ENCODE results near the gene RHPN2. TPM values are rescaled to one million over a fixed set of nuclear protein-coding genes. Genes with fewer than 3 reads are reported as not detected.
"Not testable (repeated sequence)": the region's sequence is repeated elsewhere in the genome, so short reads cannot be mapped to it uniquely, and the experiment has no call there.

RHPN2 gene
- total RNA-seq, 3 donors from 2014 or later: 1.3 to 3.4 (median 1.9) TPM

DNA sequence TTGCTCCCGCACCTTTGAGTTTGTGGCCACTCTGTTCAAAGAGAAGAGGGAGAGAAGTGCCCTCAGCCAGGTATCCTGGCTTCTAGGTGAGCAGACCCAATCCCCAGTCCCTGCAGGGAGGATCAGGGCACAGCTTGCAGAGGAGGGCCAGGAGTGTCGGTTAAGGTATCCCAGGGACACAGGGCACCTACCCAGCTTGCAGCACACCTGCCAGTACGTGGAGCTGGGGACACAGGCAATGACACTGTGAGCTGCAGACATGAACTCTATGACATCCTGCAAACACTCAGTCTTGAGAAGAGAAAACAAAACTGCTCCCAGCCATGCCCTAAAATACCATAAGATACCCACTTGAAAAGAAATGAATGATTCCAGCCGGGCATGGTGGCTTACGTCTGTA, 38.1 kb downstream of the RHPN2 start:
- H3K4me1 Mint-ChIP-seq (ENCODE audit: low read depth); H3K4me3 Mint-ChIP-seq; H3K36me3 Mint-ChIP-seq (ENCODE audit: insufficient read depth); DNase-seq; H3K9me3 Mint-ChIP-seq; ATAC-seq; H3K27me3 Mint-ChIP-seq (ENCODE audit: low read depth): not testable (repeated sequence)

DNA sequence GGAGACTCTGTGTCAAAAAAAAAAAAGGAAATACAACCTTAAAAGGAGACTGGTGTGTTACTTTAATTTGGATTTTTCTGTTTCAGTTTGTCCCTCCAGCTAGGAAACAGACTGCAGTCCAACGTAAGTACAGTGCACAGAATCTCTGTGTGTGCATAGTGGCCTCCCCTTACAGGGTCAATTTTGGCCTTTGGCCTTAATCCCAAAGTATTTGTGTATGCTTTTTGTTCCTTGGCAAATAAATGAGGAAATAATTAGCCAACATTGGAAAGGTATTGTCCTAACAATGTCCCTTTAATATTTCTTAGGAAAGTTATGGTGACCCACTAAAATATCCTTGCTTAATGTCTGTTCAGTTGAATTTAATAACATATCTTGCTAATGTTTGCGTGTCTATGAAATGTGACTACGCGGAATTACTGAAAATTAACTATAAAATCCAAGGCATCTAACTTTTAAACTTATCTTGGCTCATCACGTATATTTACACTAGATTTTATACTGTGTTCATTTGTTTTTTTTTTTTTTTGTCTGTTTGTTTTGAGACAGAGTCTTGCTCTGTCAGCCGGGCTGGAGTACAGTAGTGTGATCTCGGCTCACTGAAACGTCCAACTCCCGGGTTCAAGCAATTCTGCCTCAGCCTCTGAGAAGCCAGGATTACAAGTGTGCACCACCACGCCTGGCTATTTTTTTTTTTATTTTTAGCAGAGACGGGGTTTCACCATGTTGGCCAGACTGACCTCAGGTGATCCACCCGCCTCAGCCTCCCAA, 39.0 kb downstream of the RHPN2 start:
- not testable (repeated sequence) for H3K4me1 Mint-ChIP-seq (ENCODE audit: low read depth); H3K27me3 Mint-ChIP-seq (ENCODE audit: low read depth); DNase-seq; H3K4me3 Mint-ChIP-seq; H3K9me3 Mint-ChIP-seq; ATAC-seq; H3K36me3 Mint-ChIP-seq (ENCODE audit: insufficient read depth)

- H3K4me1 Mint-ChIP-seq (ENCODE audit: low read depth): no peaks in the 10 kb centered on the region
- DNase-seq (no peak), ATAC-seq (no peak)
- H3K4me3 Mint-ChIP-seq: no peak overlapping the region
- H3K9me3 Mint-ChIP-seq: peaks cover 4% of the 10 kb centered on the region
- H3K27me3 Mint-ChIP-seq (ENCODE audit: low read depth): peaks cover 1% of the 10 kb centered on the region
- no peaks in the 10 kb centered on the region for H3K36me3 Mint-ChIP-seq (ENCODE audit: insufficient read depth)
Measured at GRCh38 chr19:33024398-33024797, 40.3 kb downstream of the RHPN2 start.

GRCh38 chr19:33022472-33023116, 42.1 kb downstream of the RHPN2 start:
- no peaks in the 10 kb centered on the region for H3K4me1 Mint-ChIP-seq (ENCODE audit: low read depth)
- no peak overlapping the region for H3K4me3 Mint-ChIP-seq
- ATAC-seq (no peak), DNase-seq (no peak)
- H3K27me3 Mint-ChIP-seq (ENCODE audit: low read depth): no peaks in the 10 kb centered on the region
- H3K36me3 Mint-ChIP-seq (ENCODE audit: insufficient read depth): no peaks in the 10 kb centered on the region
- no peaks in the 10 kb centered on the region for H3K9me3 Mint-ChIP-seq

DNA sequence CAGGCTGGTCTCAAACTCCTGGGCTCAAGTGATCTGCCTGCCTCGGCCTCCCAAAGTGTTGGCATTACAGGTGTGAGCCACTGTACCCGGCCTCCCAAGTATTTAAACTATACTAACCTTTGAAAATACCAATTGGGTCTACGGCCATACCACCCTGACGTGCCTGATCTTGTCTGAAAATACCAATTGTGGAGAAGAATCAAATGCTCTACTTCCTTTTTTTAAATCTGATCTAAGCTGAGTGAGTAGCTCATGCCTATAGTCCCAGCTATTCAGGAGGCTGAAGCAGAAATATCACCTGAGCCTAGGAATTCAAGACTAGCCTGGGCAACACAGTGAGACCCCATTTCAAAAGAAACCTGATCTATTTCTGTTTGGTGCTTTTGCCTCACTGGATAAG, 53.8 kb downstream of the RHPN2 start:
- not testable (repeated sequence) for H3K4me3 Mint-ChIP-seq; DNase-seq; H3K36me3 Mint-ChIP-seq (ENCODE audit: insufficient read depth); ATAC-seq; H3K27me3 Mint-ChIP-seq (ENCODE audit: low read depth); H3K9me3 Mint-ChIP-seq; H3K4me1 Mint-ChIP-seq (ENCODE audit: low read depth)

DNA sequence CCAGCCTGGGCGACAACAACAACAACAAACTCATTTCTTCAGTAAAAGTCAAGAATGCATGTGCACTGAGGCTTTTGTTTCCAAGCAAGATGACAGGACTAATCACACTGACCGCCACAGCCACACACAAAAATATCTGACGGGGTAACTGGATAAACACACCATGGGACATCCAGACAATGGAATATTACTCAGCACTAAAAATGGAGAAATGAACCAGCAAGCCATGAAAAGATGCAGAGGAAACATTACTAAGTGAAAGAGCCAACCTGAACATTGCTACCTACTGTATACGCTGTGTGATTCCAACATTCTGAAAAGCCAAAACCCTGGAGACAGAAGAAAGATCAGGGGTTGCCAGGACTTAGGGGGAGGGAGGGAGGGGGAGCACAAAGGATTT, 56.0 kb downstream of the RHPN2 start:
- H3K4me3 Mint-ChIP-seq: no peak overlapping the region
- no peak for DNase-seq

GRCh38 chr19:33005440-33005839, 59.2 kb downstream of the RHPN2 start:
- Mint-ChIP-seq H3K27me3 (ENCODE audit: low read depth) (no peaks in the 10 kb centered on the region), H3K36me3 (ENCODE audit: insufficient read depth) (no peaks in the 10 kb centered on the region), H3K4me1 (ENCODE audit: low read depth) (peaks cover 5% of the 10 kb centered on the region), H3K4me3 (no peak overlapping the region), H3K9me3 (no peaks in the 10 kb centered on the region)
- ATAC-seq (no peak), DNase-seq (no peak)

More for the DNA sequence above, 56.0 kb downstream of the RHPN2 start:
- ATAC-seq: no peak
- no peaks in the 10 kb centered on the region for H3K9me3 Mint-ChIP-seq
- H3K4me1 Mint-ChIP-seq (ENCODE audit: low read depth): no peaks in the 10 kb centered on the region
- no peaks in the 10 kb centered on the region for H3K27me3 Mint-ChIP-seq (ENCODE audit: low read depth)
- no peaks in the 10 kb centered on the region for H3K36me3 Mint-ChIP-seq (ENCODE audit: insufficient read depth)

DNA sequence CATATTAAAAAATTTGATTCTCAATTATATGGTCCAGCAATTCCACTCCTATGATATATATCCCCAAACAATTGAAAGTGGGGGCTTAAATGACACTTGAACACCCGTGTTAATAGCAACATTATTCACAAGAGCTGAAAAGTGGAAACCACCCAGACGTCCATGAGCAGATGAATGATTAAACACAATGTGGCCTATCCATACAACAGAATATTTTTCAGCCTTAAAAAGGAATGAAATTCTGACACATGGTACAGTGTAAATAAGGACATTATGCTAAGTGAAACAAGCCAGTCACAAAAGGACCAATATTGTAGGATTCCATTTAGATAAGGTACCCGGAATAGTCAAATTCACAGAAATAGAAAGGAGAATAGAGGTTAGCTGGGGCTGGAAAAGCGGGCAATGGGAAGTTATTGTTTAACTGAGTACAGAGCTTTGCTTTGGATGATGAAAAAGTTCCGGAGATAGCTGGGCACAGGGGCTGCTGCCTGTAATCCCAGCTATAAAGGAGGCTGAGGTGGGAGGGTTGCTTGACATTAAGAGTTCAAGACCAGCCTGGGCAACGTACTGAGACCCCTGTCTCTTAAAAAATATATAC, 61.2 kb downstream of the RHPN2 start:
- not testable (repeated sequence) for H3K4me3 Mint-ChIP-seq; H3K9me3 Mint-ChIP-seq; DNase-seq; ATAC-seq; H3K36me3 Mint-ChIP-seq (ENCODE audit: insufficient read depth); H3K27me3 Mint-ChIP-seq (ENCODE audit: low read depth)
- peaks cover 10% of the 10 kb centered on the region for H3K4me1 Mint-ChIP-seq (ENCODE audit: low read depth)

DNA sequence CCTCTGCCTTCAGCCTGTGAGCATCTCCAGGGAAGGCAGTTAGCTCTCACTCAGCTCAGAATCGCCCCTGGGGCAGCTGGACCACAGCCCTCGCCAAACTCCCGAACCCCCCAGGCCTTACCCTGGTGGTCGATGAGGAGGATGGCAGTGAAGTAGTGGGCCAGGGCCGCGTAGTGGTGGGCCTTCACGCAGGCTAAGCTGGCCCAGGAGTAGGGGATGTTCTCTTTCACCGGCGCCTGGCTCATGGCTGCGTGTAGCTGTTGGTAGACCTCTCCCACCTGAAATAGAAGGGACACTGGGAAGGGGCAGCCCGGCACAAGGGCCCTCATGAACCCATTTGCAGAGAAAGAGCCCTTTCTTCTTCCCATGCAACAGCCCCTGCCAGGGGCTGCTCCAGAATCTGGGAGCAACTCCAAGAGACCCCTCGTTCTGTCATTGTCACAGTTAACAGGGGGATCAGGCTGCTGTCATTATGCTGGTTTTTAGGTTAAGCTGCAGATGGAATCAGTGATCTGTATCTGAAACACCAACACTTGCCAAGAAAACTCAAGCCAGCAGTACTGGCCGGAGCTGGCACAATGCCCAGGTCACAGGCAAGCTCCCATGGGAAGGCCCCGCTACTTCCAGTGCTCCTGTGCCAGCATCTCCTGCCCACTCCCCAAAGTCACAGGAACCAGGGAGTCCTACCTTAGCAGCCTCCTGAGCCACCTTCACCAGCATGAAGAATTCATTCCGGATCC, 62.4 kb downstream of the RHPN2 start:
- not testable (repeated sequence) for H3K4me3 Mint-ChIP-seq; H3K9me3 Mint-ChIP-seq; H3K36me3 Mint-ChIP-seq (ENCODE audit: insufficient read depth); ATAC-seq; DNase-seq; H3K27me3 Mint-ChIP-seq (ENCODE audit: low read depth)
- peaks cover 10% of the 10 kb centered on the region for H3K4me1 Mint-ChIP-seq (ENCODE audit: low read depth)

- H3K4me3 Mint-ChIP-seq: no peak overlapping the region
- no peaks in the 10 kb centered on the region for H3K36me3 Mint-ChIP-seq (ENCODE audit: insufficient read depth)
- DNase-seq: no peak
- H3K27me3 Mint-ChIP-seq (ENCODE audit: low read depth): no peaks in the 10 kb centered on the region
- H3K4me1 Mint-ChIP-seq (ENCODE audit: low read depth): peaks cover 10% of the 10 kb centered on the region
- H3K9me3 Mint-ChIP-seq: no peaks in the 10 kb centered on the region
- ATAC-seq: no peak
Measured at GRCh38 chr19:33000910-33001309, 63.8 kb downstream of the RHPN2 start.

DNA sequence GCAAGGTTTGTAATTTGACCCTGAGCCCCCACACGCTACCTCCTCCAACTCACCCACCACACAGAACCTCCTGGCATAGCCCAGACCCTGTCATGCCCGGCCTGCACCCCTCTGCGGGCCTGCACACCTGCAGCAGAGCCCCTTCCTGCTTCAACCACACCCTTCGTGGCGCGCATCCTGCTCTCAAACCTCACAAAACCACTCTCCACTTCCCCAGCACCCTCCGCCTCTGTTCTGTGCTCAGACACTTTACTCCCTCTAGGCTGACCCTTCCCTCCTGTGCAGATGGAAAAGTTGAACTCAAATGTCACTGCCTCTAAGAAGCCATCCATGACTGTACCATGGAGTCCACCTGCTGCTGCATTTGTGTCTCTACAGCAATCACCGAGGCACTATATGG, 64.2 kb downstream of the RHPN2 start:
- ATAC-seq (no peak), DNase-seq (no peak)
- Mint-ChIP-seq H3K9me3 (no peaks in the 10 kb centered on the region), H3K4me3 (peak overlapping the region; percentile 12), H3K4me1 (ENCODE audit: low read depth) (peaks cover 10% of the 10 kb centered on the region), H3K36me3 (ENCODE audit: insufficient read depth) (no peaks in the 10 kb centered on the region), H3K27me3 (ENCODE audit: low read depth) (no peaks in the 10 kb centered on the region)

GRCh38 chr19:32998722-32999121, 66.0 kb downstream of the RHPN2 start:
- H3K4me1 Mint-ChIP-seq (ENCODE audit: low read depth): peaks cover 10% of the 10 kb centered on the region
- DNase-seq (no peak), ATAC-seq (no peak)
- H3K9me3 Mint-ChIP-seq: no peaks in the 10 kb centered on the region
- H3K4me3 Mint-ChIP-seq: no peak overlapping the region
- H3K27me3 Mint-ChIP-seq (ENCODE audit: low read depth): no peaks in the 10 kb centered on the region
- H3K36me3 Mint-ChIP-seq (ENCODE audit: insufficient read depth): no peaks in the 10 kb centered on the region

DNA sequence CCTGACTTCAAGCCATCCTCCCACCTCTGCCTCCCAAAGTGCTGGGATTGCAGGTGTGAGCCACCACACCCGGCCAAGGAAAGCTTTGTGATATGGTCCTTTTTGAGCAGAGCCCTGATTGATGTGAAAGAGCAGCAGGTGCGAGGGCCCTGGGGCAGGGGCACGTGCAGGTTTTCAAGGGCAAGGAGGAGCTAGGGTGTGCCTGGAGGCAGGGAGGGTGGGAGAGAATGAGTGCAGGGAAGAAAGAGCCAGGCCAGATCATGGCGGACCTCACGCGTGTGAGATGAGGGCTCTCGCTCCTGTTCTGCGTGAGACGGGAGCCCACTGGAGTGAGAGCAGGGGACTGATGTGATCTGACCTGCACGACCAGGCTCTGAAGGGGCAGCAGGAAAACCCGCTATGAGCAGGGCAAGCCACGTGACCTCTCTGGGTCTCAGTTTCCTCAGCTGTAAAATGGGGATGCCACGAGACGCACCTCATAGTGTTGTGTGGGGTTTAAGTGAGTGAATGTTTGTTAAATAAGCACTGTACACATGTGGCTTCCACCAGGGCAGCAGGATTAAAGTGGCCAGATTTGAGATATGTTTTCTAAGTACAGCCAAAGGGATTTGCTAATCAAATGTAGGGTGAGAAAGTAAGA, 66.9 kb downstream of the RHPN2 start:
- H3K4me1 Mint-ChIP-seq (ENCODE audit: low read depth): peaks cover 10% of the 10 kb centered on the region
- ATAC-seq (no peak), DNase-seq (no peak)
- H3K9me3 Mint-ChIP-seq: no peaks in the 10 kb centered on the region
- H3K27me3 Mint-ChIP-seq (ENCODE audit: low read depth): no peaks in the 10 kb centered on the region
- H3K4me3 Mint-ChIP-seq: no peak overlapping the region
- no peaks in the 10 kb centered on the region for H3K36me3 Mint-ChIP-seq (ENCODE audit: insufficient read depth)

GRCh38 chr19:32997061-32997464, 67.6 kb downstream of the RHPN2 start:
- not testable (repeated sequence) for DNase-seq; H3K36me3 Mint-ChIP-seq (ENCODE audit: insufficient read depth); H3K27me3 Mint-ChIP-seq (ENCODE audit: low read depth); ATAC-seq; H3K4me3 Mint-ChIP-seq; H3K9me3 Mint-ChIP-seq
- H3K4me1 Mint-ChIP-seq (ENCODE audit: low read depth): peaks cover 10% of the 10 kb centered on the region

Measured in activated T-cell treated with anti-CD3 and anti-CD28 coated beads, Interleukin-2, amount 50 U/mL, for 4 hours (primary cell).